ENCODE data around the gene ADH7.

The ADH7 gene

GRCh38 chr4:99405433-99406115, 29.6 kb downstream of the ADH7 start:
- H3K36me3 ChIP-seq (ENCODE audit: control insufficient read depth in 1 of 2, insufficient read depth in 2 of 2, low read length in 2 of 2), result no peaks in the 10 kb centered on the region
- H3K4me3 ChIP-seq (ENCODE audit: low read depth, low read length), result no peak overlapping the region
- H3K4ac ChIP-seq (ENCODE audit: low read depth, low read length), result no peak overlapping the region
- no peak overlapping the region for H3K9ac ChIP-seq (ENCODE audit: low read length)
- H2BK5ac ChIP-seq (ENCODE audit: low read depth, low read length, poor library complexity), result no peak overlapping the region
- H3K9me3 ChIP-seq (ENCODE audit: insufficient read depth, low read depth, low read length), result no peaks in the 10 kb centered on the region
- no peak overlapping the region for H4K91ac ChIP-seq (ENCODE audit: low read depth, low read length)
- H4K8ac ChIP-seq (ENCODE audit: low read depth, low read length), result no peak overlapping the region
- H3K27ac ChIP-seq (ENCODE audit: low read depth, low read length), result no peak overlapping the region
- WGBS (ENCODE audit: extremely low coverage, insufficient coverage, insufficient read length), result 100% methylated on average over 1 of the region's 6 CpGs
- no peaks in the 10 kb centered on the region for H3K79me2 ChIP-seq (ENCODE audit: control insufficient read depth, insufficient read depth, low read length, poor library complexity)
- H2BK120ac ChIP-seq (ENCODE audit: insufficient read depth, low read length, poor library complexity), result no peak overlapping the region
- H2AFZ ChIP-seq (ENCODE audit: insufficient read depth, low read length, poor library complexity), result no peak overlapping the region
- no peaks in the 10 kb centered on the region for H3K4me1 ChIP-seq (ENCODE audit: control insufficient read depth in 1 of 2, insufficient read depth in 2 of 2, low read length in 2 of 2)
- H3K79me1 ChIP-seq (ENCODE audit: low read length), result no peaks in the 10 kb centered on the region
- no peak overlapping the region for H2AK5ac ChIP-seq (ENCODE audit: low read length)
- H3K14ac ChIP-seq (ENCODE audit: low read length), result no peak overlapping the region
- H4K12ac ChIP-seq (ENCODE audit: low read depth, low read length), result no peak overlapping the region
- DNase-seq, result peak; percentile 53 to 89
- no peak overlapping the region for H3K18ac ChIP-seq (ENCODE audit: low read length)
- H3K23ac ChIP-seq (ENCODE audit: low read length), result no peak overlapping the region
- no peak overlapping the region for H3K4me2 ChIP-seq (ENCODE audit: low read length)
- H3K27me3 ChIP-seq (ENCODE audit: insufficient read depth, low read length), result no peaks in the 10 kb centered on the region
- H2BK12ac ChIP-seq (ENCODE audit: low read length), result no peak overlapping the region

DNA sequence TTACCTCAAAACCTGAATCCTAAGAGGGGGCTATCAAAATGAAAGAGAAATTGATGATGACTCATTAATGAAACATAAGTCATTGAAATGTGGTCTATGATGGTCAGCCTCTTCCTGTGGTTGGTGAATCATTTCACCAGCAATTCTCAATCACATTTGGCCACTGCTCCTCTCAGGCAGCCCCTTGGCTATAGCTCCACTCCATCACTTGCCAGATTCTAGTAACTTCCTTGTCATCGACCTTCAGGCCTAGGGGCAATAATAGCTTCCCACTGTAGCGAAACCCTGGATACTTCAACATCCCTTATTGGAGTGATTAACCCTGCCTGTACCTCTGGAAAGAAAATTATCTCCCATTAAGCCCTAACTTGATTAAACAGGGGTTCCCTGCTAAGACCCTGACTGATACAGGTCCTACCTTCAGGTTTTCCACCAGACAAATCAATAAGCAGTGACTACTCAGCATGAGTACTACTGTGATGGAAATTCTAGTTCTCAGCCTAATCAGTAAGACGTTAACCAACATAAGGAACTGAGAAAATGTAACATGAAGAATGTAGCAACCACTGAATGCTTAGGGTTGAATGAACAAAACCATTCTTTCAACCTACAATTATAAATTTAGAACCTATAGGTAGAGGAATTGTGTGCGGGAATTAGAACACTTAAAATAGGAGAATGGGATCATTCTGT, 30.4 kb downstream of the ADH7 start:
- Histone ChIP-seq H4K8ac (ENCODE audit: low read depth, low read length) (no peak overlapping the region), H2AK5ac (ENCODE audit: low read length) (no peak overlapping the region), H3K79me1 (ENCODE audit: low read length) (no peaks in the 10 kb centered on the region), H3K4ac (ENCODE audit: low read depth, low read length) (no peak overlapping the region), H2AFZ (ENCODE audit: insufficient read depth, low read length, poor library complexity) (no peak overlapping the region), H4K12ac (ENCODE audit: low read depth, low read length) (no peak overlapping the region), H3K4me1 (ENCODE audit: control insufficient read depth in 1 of 2, insufficient read depth in 2 of 2, low read length in 2 of 2) (no peaks in the 10 kb centered on the region), H3K23ac (ENCODE audit: low read length) (no peak overlapping the region), H3K9me3 (ENCODE audit: insufficient read depth, low read depth, low read length) (no peaks in the 10 kb centered on the region), H3K27ac (ENCODE audit: low read depth, low read length) (no peak overlapping the region), H3K36me3 (ENCODE audit: control insufficient read depth in 1 of 2, insufficient read depth in 2 of 2, low read length in 2 of 2) (no peaks in the 10 kb centered on the region), H2BK120ac (ENCODE audit: insufficient read depth, low read length, poor library complexity) (no peak overlapping the region), H3K9ac (ENCODE audit: low read length) (no peak overlapping the region), H3K27me3 (ENCODE audit: insufficient read depth, low read length) (no peaks in the 10 kb centered on the region), H3K4me2 (ENCODE audit: low read length) (no peak overlapping the region), H4K91ac (ENCODE audit: low read depth, low read length) (no peak overlapping the region), H3K79me2 (ENCODE audit: control insufficient read depth, insufficient read depth, low read length, poor library complexity) (no peaks in the 10 kb centered on the region), H3K4me3 (ENCODE audit: low read depth, low read length) (no peak overlapping the region), H3K14ac (ENCODE audit: low read length) (no peak overlapping the region), H3K18ac (ENCODE audit: low read length) (no peak overlapping the region), H2BK5ac (ENCODE audit: low read depth, low read length, poor library complexity) (no peak overlapping the region), H2BK12ac (ENCODE audit: low read length) (no peak overlapping the region)
- DNase-seq, result no peak
- no CpG with 5 or more reads among the region's 4 CpGs for WGBS (ENCODE audit: extremely low coverage, insufficient coverage, insufficient read length)

DNA sequence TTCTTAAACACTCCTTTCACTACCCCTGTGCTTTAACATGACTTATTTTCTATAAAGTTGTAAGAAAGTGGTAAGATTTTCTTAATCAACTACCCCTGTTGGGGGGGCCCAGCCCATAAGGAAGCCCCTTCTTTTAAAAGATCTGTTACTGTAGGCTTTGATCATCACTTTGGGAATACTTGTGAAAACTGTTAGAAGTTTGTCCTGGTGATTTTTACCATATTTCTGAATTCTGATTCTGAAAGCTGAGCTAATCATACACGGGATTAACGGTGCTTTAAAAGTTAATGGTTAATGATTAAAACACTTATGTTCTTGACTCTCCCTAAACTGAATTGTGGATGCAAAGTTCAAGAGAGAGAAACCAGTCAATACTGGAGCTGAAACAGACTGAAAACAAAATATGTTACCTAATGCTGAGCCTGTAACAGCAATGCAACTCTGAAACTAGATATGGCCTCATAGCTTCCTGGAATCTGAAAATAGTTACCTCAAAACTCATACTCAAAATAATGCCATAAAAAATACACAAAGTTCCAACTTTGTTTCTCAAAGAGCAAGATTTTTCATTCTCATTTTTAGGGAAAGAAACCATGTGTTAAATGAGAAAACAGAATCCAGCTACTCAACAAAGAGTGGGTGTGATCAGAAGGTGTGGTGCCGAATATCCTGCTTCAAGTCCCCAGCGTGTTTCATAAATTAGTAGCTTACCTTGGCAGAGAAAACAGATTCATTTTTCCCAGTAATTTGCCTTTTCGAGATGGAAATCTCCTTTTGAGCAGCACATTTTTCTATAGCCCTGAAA, 31.6 kb downstream of the ADH7 start:
- Histone ChIP-seq H3K9me3 (ENCODE audit: insufficient read depth, low read depth, low read length) (no peaks in the 10 kb centered on the region), H3K79me2 (ENCODE audit: control insufficient read depth, insufficient read depth, low read length, poor library complexity) (no peaks in the 10 kb centered on the region), H2BK12ac (ENCODE audit: low read length) (no peak overlapping the region), H3K27me3 (ENCODE audit: insufficient read depth, low read length) (no peaks in the 10 kb centered on the region), H3K14ac (ENCODE audit: low read length) (no peak overlapping the region), H3K9ac (ENCODE audit: low read length) (no peak overlapping the region), H3K4me2 (ENCODE audit: low read length) (no peak overlapping the region), H2AFZ (ENCODE audit: insufficient read depth, low read length, poor library complexity) (no peak overlapping the region), H3K23ac (ENCODE audit: low read length) (no peak overlapping the region), H3K27ac (ENCODE audit: low read depth, low read length) (no peak overlapping the region), H3K4me1 (ENCODE audit: control insufficient read depth in 1 of 2, insufficient read depth in 2 of 2, low read length in 2 of 2) (no peaks in the 10 kb centered on the region), H3K18ac (ENCODE audit: low read length) (no peak overlapping the region), H4K8ac (ENCODE audit: low read depth, low read length) (no peak overlapping the region), H3K4me3 (ENCODE audit: low read depth, low read length) (no peak overlapping the region), H4K12ac (ENCODE audit: low read depth, low read length) (no peak overlapping the region), H2AK5ac (ENCODE audit: low read length) (no peak overlapping the region), H3K4ac (ENCODE audit: low read depth, low read length) (no peak overlapping the region), H2BK5ac (ENCODE audit: low read depth, low read length, poor library complexity) (no peak overlapping the region), H3K36me3 (ENCODE audit: control insufficient read depth in 1 of 2, insufficient read depth in 2 of 2, low read length in 2 of 2) (no peaks in the 10 kb centered on the region), H4K91ac (ENCODE audit: low read depth, low read length) (no peak overlapping the region), H3K79me1 (ENCODE audit: low read length) (no peaks in the 10 kb centered on the region), H2BK120ac (ENCODE audit: insufficient read depth, low read length, poor library complexity) (no peak overlapping the region)
- no CpG with 5 or more reads among the region's 5 CpGs for WGBS (ENCODE audit: extremely low coverage, insufficient coverage, insufficient read length)
- no peak for DNase-seq

DNA sequence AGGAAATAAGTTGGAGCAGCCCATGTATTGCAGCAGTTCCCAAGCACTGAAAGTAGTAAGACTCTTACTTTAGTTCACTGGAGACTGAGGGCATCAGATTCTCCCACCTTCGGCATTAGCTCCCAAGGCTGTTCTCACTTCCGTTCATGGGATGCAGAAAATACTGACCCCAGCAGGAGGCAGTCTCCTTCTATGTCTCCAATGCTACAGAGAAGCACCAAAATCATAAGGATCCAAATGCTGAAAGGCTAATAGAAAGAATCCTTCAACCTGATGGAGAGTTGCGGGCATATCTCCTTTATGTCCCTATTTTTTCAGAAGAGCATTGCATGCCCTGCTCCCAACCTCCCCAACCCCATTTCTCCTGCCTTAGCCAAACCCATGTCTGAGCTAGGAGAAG, 32.4 kb downstream of the ADH7 start:
- H3K14ac ChIP-seq (ENCODE audit: low read length), result no peak overlapping the region
- no CpG with 5 or more reads among the region's 3 CpGs for WGBS (ENCODE audit: extremely low coverage, insufficient coverage, insufficient read length)
- H3K4me1 ChIP-seq (ENCODE audit: control insufficient read depth in 1 of 2, insufficient read depth in 2 of 2, low read length in 2 of 2), result no peaks in the 10 kb centered on the region
- H3K9me3 ChIP-seq (ENCODE audit: insufficient read depth, low read depth, low read length), result no peaks in the 10 kb centered on the region
- H3K27ac ChIP-seq (ENCODE audit: low read depth, low read length), result no peak overlapping the region
- no peak overlapping the region for H2BK120ac ChIP-seq (ENCODE audit: insufficient read depth, low read length, poor library complexity)
- H3K79me1 ChIP-seq (ENCODE audit: low read length), result no peaks in the 10 kb centered on the region
- H4K12ac ChIP-seq (ENCODE audit: low read depth, low read length), result no peak overlapping the region
- no peak overlapping the region for H4K91ac ChIP-seq (ENCODE audit: low read depth, low read length)
- peak in 1 of 2 donors; percentile 5 for DNase-seq
- H3K18ac ChIP-seq (ENCODE audit: low read length), result no peak overlapping the region
- no peak overlapping the region for H3K23ac ChIP-seq (ENCODE audit: low read length)
- no peak overlapping the region for H4K8ac ChIP-seq (ENCODE audit: low read depth, low read length)
- no peak overlapping the region for H2AFZ ChIP-seq (ENCODE audit: insufficient read depth, low read length, poor library complexity)
- no peaks in the 10 kb centered on the region for H3K27me3 ChIP-seq (ENCODE audit: insufficient read depth, low read length)
- no peak overlapping the region for H2BK5ac ChIP-seq (ENCODE audit: low read depth, low read length, poor library complexity)
- no peak overlapping the region for H2AK5ac ChIP-seq (ENCODE audit: low read length)
- no peak overlapping the region for H3K4me3 ChIP-seq (ENCODE audit: low read depth, low read length)
- H3K36me3 ChIP-seq (ENCODE audit: control insufficient read depth in 1 of 2, insufficient read depth in 2 of 2, low read length in 2 of 2), result no peaks in the 10 kb centered on the region
- H3K4ac ChIP-seq (ENCODE audit: low read depth, low read length), result no peak overlapping the region
- no peak overlapping the region for H3K9ac ChIP-seq (ENCODE audit: low read length)
- H3K4me2 ChIP-seq (ENCODE audit: low read length), result no peak overlapping the region
- no peaks in the 10 kb centered on the region for H3K79me2 ChIP-seq (ENCODE audit: control insufficient read depth, insufficient read depth, low read length, poor library complexity)
- H2BK12ac ChIP-seq (ENCODE audit: low read length), result no peak overlapping the region

All from trophoblast cell (in vitro differentiated cells and primary cell).